ENCODE results near the gene SRD5A3.

Gene SRD5A3

DNA sequence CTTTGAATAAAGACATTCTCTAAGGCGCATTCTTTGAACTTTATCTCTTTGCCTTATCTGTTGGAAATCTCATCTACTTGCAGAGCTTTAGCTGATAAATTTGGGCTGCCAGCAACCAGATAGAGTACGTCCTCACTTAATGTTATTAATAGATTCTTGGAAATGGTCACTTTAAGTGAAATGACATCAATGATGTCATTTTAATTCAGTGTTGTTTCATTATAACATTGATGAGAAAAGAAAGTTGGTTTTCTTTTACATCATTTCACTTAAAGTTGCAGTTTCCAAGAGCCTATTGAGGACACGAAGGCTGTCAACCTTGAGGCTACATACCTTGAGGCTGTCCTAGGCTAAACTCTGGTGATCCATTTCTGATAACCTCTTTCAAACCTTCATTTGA is 59.0 kb downstream of the SRD5A3 start:
- DNase-seq (ENCODE audit: low read depth), result no peak
- TF ChIP-seq, protein P1, sequence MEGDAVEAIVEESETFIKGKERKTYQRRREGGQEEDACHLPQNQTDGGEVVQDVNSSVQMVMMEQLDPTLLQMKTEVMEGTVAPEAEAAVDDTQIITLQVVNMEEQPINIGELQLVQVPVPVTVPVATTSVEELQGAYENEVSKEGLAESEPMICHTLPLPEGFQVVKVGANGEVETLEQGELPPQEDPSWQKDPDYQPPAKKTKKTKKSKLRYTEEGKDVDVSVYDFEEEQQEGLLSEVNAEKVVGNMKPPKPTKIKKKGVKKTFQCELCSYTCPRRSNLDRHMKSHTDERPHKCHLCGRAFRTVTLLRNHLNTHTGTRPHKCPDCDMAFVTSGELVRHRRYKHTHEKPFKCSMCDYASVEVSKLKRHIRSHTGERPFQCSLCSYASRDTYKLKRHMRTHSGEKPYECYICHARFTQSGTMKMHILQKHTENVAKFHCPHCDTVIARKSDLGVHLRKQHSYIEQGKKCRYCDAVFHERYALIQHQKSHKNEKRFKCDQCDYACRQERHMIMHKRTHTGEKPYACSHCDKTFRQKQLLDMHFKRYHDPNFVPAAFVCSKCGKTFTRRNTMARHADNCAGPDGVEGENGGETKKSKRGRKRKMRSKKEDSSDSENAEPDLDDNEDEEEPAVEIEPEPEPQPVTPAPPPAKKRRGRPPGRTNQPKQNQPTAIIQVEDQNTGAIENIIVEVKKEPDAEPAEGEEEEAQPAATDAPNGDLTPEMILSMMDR (IDR thresholded peaks at IDR 0.05; ENCODE audit: insufficient read depth, low read depth, low read length, missing control alignments), result no peak

DNA sequence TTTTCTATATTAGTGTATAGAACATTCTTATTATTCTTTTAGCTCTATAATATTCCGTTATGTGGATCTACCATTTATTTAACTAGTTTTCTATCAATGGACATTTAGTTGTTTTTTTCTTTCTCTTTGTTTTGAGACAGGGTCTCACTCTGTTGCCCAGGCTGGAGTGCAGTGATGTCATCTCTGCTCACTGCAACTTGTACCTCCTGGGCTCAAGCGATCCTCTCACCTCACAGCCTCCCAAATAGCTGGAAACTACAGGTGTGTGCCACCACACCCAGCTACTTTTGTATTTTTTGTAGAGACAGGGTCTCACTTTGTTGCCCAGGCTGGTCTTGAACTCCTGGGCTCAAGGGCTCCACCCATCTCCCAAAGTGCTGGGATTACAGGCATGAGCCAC is 60.5 kb downstream of the SRD5A3 start:
- TF ChIP-seq, protein P1 (IDR thresholded peaks at IDR 0.05; ENCODE audit: insufficient read depth, low read depth, low read length, missing control alignments), result no peak
- DNase-seq (ENCODE audit: low read depth), result no peak
- no peak overlapping the region for H3K4me3 ChIP-seq (ENCODE audit: low read length)

More for the DNA sequence above, 59.0 kb downstream of the SRD5A3 start:
- no peak overlapping the region for H3K4me3 ChIP-seq (ENCODE audit: low read length)

DNA sequence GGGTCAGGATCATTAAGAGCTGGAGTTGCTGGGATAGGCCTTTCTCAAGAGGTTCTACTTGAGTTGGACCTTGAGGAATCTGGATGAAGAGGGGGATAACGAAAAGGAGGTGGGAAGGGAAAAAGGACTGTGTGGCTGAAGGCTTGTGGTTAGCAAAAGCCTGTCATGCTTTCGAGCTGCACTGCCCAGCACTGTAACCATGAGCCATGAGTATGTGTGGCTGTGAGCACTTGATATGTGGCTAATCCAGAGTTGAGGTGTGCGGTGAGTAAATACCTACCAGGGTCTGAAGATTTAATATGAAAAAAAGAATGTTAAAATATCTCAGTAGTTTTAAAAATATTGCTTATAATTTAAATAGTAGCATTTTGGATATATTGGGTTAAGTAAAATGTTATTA is 61.1 kb downstream of the SRD5A3 start:
- DNase-seq (ENCODE audit: low read depth), result no peak
- H3K4me3 ChIP-seq (ENCODE audit: low read length), result no peak overlapping the region
- TF ChIP-seq, protein P1 (IDR thresholded peaks at IDR 0.05; ENCODE audit: insufficient read depth, low read depth, low read length, missing control alignments), result no peak

DNA sequence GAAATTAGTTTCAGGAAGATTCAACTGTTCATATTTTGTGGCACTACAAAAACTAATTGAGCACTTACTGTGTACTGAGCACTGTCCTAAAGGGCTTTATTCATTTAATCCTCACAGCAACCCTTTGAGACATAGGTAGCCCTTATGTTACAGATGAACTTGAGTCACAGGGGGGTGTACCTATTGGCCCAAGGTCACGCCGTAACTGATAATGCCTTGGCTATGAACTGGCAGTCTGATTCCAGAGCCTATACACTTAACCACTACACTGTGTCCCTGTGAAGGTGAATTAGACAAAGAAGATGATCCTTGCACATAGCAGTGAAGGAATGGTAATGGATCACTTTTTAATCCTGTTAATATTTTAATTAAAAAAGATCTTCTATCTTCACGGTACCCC is 61.7 kb downstream of the SRD5A3 start:
- H3K4me3 ChIP-seq (ENCODE audit: low read length), result no peak overlapping the region
- TF ChIP-seq, protein P1 (IDR thresholded peaks at IDR 0.05; ENCODE audit: insufficient read depth, low read depth, low read length, missing control alignments), result no peak
- DNase-seq (ENCODE audit: low read depth), result no peak

DNA sequence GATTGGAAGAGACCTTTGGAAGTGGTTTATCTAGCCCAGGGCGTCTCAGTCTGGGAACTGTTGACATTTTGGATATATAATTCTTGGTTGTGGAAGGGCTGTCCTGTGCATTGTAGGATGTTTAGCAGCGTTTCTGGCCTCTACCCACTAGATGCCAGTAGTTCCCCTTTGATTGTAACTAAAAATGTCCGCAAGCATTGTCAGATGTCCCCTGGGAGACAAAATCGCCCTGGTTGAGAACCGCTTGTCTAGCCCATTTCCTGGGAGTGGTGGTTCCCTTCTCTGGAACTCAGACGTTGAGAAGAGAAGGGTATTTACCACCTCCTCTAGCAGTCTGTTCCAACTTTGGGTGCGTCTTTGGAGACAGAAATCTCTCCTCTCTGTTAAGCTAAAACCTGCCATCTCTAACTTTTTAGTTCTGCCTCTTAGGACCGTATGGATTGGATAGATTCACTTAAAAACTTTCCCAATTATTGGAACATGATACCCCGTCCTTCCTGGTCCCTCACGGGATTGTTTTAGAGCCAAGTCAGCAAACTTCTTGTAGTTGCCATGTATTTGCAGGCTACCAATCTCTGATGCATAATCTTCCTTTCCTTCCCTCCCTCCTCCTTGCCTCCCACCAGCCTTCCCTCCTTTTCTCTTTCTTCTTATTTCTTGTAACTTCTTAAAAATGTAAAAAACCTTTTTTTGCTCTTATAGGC is 63.6 kb downstream of the SRD5A3 start:
- TF ChIP-seq, protein P1 (IDR thresholded peaks at IDR 0.05; ENCODE audit: insufficient read depth, low read depth, low read length, missing control alignments), result no peak
- DNase-seq (ENCODE audit: low read depth), result no peak
- H3K4me3 ChIP-seq (ENCODE audit: low read length), result no peak overlapping the region

DNA sequence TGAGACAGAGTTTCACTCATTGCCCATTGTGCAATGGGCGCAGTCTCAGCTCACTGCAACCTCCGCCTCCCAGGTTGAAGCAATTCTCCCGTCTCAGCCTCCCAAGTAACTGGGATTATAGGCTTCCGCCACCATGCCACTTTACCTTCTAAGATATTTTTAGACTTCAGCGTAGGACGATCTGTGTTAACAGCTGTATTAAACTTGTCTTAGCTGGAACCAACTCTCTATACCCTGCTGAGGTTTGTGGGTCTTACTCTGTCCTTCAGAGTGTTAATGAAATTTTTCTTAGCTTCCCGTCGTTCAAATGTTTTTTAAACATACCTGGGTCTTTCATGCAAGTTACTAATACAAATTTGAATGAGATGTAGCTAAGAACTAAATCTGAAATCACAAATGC is 64.4 kb downstream of the SRD5A3 start:
- TF ChIP-seq, protein P1 (IDR thresholded peaks at IDR 0.05; ENCODE audit: insufficient read depth, low read depth, low read length, missing control alignments), result no peak
- H3K4me3 ChIP-seq (ENCODE audit: low read length), result no peak overlapping the region
- no peak for DNase-seq (ENCODE audit: low read depth)

DNA sequence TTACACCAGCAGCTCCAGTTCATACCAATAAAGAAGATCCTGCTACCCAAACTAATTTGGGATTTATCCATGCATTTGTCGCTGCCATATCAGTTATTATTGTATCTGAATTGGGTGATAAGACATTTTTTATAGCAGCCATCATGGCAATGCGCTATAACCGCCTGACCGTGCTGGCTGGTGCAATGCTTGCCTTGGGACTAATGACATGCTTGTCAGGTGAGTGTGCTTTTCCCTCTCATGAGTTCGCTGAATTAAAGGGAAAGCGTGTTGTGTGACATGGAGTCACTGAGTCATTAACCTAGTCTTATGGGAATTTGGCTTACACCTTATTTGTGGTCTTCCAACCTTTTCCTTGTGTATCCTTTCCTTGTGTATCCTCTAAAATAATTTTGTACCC is 65.6 kb downstream of the SRD5A3 start:
- no peak overlapping the region for H3K4me3 ChIP-seq (ENCODE audit: low read length)
- TF ChIP-seq, protein P1 (IDR thresholded peaks at IDR 0.05; ENCODE audit: insufficient read depth, low read depth, low read length, missing control alignments), result no peak
- DNase-seq (ENCODE audit: low read depth), result peak; percentile 45

Measured in epithelial cell of esophagus (primary cell).